ENCODE measurements around the gene GRIA1. TPM values are rescaled to one million over a fixed set of nuclear protein-coding genes. Genes with fewer than 3 reads are reported as not detected.

Gene GRIA1
- total and polyA plus RNA-seq, 10 of the 15 experiments (the other 5 are each of a cell fraction or from before 2014, with no cell fraction given) = 0.04 to 0.18 (median 0.04) TPM; not detected in 7

- in situ Hi-C loops (cut with MboI) (no loop called here), intact Hi-C loops (cut with micrococcal nuclease; ENCODE audit: unreplicated experiment) (no loop called here)
- ChIA-PET RAD21 (ENCODE audit: unreplicated experiment) (no interaction called here), POLR2A (no interaction called here), CTCF (interaction anchor here (1.0 kb wide), 1 partner anchor 263 kb away, joined by 4 read pairs; no protein-coding TSS in a partner anchor), SMC1A (ENCODE audit: uncharacterized antibody, unreplicated experiment) (interaction anchor here (0.8 to 0.9 kb wide), 2 partner anchors 215 to 216 kb away, joined by 3 read pairs; no protein-coding TSS in a partner anchor)
- no peak overlapping the region for H3K27ac ChIP-seq (ENCODE audit: control insufficient read depth, insufficient read depth)
- H3K4me2 ChIP-seq (ENCODE audit: control insufficient read depth, insufficient read depth) = no peak overlapping the region
- no peaks in the 10 kb centered on the region for H3K4me1 ChIP-seq (ENCODE audit: control insufficient read depth, insufficient read depth, low read length)
- no peak for TF ChIP-seq NR2F1 (conservative IDR thresholded peaks at IDR 0.05)
- TF ChIP-seq CEBPB (IDR thresholded peaks at IDR 0.05; ENCODE audit: borderline replicate concordance in 1 of 2, low read depth in 2 of 2, low read length in 2 of 2) = no peak
- TF ChIP-seq ELK1 (IDR thresholded peaks at IDR 0.05; ENCODE audit: low read depth, low read length) = no peak
- TF ChIP-seq STAT1 (conservative IDR thresholded peaks at IDR 0.05) = no peak
- no peak for TF ChIP-seq PRDM15 (CRISPR knock-in tag; IDR thresholded peaks at IDR 0.05)
- TF ChIP-seq CHD4 (IDR thresholded peaks at IDR 0.05) = no peak
- no peak for TF ChIP-seq KLF5 (IDR thresholded peaks at IDR 0.05; ENCODE audit: partially characterized antibody)
- no peak for TF ChIP-seq ZNF384 (IDR thresholded peaks at IDR 0.05; ENCODE audit: borderline replicate concordance, low read depth, low read length)
- TF ChIP-seq REST (IDR thresholded peaks at IDR 0.05; ENCODE audit: low read depth, low read length) = no peak
- TF ChIP-seq SRF (IDR thresholded peaks at IDR 0.05; ENCODE audit: low read depth in 2 of 2, low read length in 2 of 2) = no peak
- TF ChIP-seq ZNF24 (IDR thresholded peaks at IDR 0.05) = no peak
- TF ChIP-seq YY1 (IDR thresholded peaks at IDR 0.05; ENCODE audit: low read depth, low read length) = no peak
- no peak for TF ChIP-seq PBX3 (IDR thresholded peaks at IDR 0.05; ENCODE audit: insufficient replicate concordance, low read depth, low read length)
- TF ChIP-seq SMAD1 (IDR thresholded peaks at IDR 0.05; ENCODE audit: low read depth, partially characterized antibody) = no peak
- no peaks in the 10 kb centered on the region for H3K79me2 ChIP-seq (ENCODE audit: control insufficient read depth, insufficient read depth, low read length)
- H3K27me3 ChIP-seq (replicated peaks in 1 of 2; ENCODE audit: control insufficient read depth in 2 of 2, insufficient read depth in 2 of 2, low read length in 1 of 2) = no peaks in the 10 kb centered on the region
- no peak for ATAC-seq
- H3K9ac ChIP-seq (ENCODE audit: control insufficient read depth, insufficient read depth, low read length) = no peak overlapping the region
- no peaks in the 10 kb centered on the region for H4K20me1 ChIP-seq (ENCODE audit: control insufficient read depth, insufficient read depth)
- no peak overlapping the region for H2AFZ ChIP-seq (ENCODE audit: control insufficient read depth, low read depth, low read length)
- no peak for DNase-seq (ENCODE audit: low read depth, low spot score)
- H3K9me3 ChIP-seq (replicated peaks; ENCODE audit: control insufficient read depth, insufficient read depth, low read length) = no peaks in the 10 kb centered on the region
- no peak for FAIRE-seq
- WGBS (ENCODE audit: insufficient coverage, insufficient replicate concordance, low lambda C conversion rate, missing lambda C conversion rate) = 37% methylated on average over 4 of the region's 4 CpGs
- no peak overlapping the region for H3K4me3 ChIP-seq
- H3K36me3 ChIP-seq (ENCODE audit: control insufficient read depth in 2 of 2, insufficient read depth in 2 of 2, low read length in 1 of 2) = no peaks in the 10 kb centered on the region
- no TSS peak for BruUV-seq (replicated peaks)
Observed at GRCh38 chr5:153711755-153712154, 221.3 kb downstream of the GRIA1 start.

Measured in GM12878 (cell line).